Activated CD4-positive, alpha-beta T cell treated with anti-CD3 and anti-CD28 coated beads for 24 hours (primary cell): ENCODE data around the gene JMJD8.
"Not testable (repeated sequence)": the region's sequence is repeated elsewhere in the genome, so short reads cannot be mapped to it uniquely, and the experiment has no call there.

Source experiments
- DNase-seq, 2 donors: peaks; one replicate each; pipeline ENCODE4 v3.0.0-alpha.2; 2020; ENCODE audit warnings: low read depth in 2 of 2

The JMJD8 gene

DNA sequence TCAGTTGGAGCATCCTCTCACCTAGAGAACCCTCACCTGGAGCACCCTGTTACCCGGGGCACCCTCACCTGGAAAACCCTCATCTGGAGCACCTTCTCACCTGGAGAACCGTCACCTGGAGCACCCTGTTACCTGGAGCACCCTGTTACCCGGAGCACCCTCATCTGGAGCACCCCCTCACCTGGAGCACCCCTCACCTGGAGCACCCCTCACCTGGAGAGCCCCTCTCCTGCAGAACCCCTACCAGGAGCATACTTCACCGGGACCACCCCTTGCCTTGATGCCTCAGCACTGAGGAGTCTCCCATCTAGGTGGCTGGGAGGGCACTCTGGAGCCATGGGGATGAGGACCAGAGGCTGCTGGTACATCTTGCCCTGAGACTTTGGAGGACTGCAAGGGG lies 24.8 kb upstream of the JMJD8 start:
- no peak for DNase-seq

DNA sequence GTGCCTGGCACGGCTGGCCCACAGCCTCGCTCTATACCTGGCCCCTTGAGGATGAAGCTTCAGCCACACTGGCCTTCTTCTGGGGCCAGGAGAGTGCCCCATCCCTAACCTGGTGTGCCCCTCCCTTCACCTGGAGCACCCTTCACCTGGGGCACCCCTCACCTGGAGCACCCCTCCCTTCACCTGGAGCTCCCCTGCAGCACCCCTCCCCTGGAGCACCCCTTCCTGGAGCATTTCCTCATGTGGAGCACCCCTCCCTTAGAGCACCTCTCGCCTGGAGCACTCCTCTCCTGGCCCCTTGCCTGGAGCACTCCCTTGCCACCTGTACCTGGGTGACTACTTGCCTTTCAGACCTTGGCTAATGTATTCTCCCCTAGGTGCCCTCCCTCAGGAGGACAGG lies 23.9 kb upstream of the JMJD8 start:
- DNase-seq, result no peak

GRCh38 chr16:707062-707538 lies 23.0 kb upstream of the JMJD8 start:
- DNase-seq, result no peak

DNA sequence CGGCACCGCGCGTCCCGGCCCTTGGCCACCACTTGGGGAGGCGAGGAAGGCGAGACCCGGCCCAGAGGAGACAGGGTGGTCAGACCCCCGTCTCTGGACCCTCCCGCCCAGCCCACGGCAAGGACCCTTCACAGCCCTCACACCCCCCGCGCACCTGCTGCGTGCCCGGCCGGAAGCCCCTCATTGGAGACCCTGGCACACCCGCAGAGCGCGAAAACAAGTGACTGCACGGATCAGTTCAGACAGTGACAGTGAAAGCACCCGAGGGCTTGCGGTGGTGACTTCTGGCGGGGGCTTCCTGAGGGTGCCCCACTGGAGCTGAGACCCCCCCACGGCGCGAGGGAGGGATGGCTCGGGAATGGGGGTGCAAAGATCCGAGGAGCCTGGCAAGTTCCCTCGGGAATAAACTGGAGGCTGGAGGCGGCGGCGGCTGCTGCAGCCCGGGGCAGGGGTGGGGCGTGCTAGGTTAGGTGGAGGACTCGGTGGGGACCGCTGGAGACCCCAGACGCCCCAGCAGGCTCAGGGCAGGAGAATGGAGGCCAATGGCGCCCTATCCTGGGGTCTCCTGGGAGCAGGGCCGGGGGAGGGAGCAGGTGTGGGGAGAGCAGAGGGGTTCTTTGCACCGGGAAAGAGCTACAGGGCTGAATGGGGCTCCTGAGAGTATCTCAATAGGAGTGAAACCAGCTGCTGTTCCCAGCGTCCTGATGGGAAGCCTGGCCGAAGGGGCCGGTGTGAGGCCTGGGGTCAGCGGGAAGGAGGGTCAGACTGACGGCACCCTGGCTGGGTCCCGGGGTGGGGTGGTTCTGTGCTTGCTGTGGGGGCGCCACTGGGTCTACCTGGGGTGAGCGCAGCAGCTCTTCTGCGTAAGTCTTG lies 22.3 kb upstream of the JMJD8 start:
- DNase-seq, result no peak

- DNase-seq, result no peak
Measured at GRCh38 chr16:705431-706188, 21.5 kb upstream of the JMJD8 start, which contains the start of gene FBXL16. TSS of gene FBXL16 (minus strand) at chr16:705801. CDS start at chr16:697405, 8,396 bp downstream.

- DNase-seq, result no peak
Measured at GRCh38 chr16:704552-705380, 20.6 kb upstream of the JMJD8 start.

- DNase-seq, result no peak
Measured at GRCh38 chr16:704047-704446, 19.9 kb upstream of the JMJD8 start.

GRCh38 chr16:703406-703805 lies 19.3 kb upstream of the JMJD8 start:
- DNase-seq, result no peak

- no peak for DNase-seq
Measured at GRCh38 chr16:702341-702740, 18.2 kb upstream of the JMJD8 start.

GRCh38 chr16:700684-701584 lies 16.8 kb upstream of the JMJD8 start:
- DNase-seq, result no peak

DNA sequence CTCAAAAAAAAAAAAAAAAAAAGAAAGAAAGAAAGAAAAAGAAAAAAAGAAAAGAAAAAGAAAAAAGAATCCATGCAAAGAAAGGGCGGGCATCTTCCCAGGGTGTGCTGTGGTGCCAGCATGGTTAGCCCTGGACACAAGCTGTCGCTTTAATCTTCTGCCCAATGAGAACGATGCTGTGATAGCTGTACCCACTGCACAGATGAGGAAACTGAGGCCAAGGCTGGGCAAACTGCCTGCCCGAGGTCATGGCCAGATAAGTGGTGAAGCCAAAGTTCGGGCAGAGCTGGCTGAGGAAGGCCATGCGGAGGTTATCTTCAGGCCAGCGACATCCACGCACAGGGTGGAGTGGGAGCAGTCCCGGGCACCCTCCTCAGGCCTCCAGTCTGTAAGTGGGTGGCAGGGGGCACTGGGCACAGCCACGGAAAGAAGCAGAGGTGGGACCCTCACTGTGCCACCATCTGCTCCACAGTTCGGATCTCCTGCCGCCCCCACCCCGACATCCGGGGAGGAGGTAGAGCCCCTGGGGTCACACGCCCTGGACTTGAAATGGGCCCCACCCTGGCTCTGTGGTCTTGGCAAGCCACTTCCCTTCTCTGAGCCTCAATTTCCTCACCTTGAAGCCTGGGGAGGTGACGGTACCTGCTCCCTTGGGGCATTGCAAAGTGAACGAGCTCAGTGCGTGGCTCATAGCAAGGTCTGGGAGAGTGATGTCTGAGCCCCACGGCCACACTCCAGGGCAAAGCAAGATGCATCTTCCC lies 15.0 kb upstream of the JMJD8 start:
- DNase-seq, result no peak

- DNase-seq, result peak; percentile 48 to 50
Measured at GRCh38 chr16:695355-696089, 11.4 kb upstream of the JMJD8 start.

GRCh38 chr16:694863-695354 lies 10.8 kb upstream of the JMJD8 start:
- no peak for DNase-seq

DNA sequence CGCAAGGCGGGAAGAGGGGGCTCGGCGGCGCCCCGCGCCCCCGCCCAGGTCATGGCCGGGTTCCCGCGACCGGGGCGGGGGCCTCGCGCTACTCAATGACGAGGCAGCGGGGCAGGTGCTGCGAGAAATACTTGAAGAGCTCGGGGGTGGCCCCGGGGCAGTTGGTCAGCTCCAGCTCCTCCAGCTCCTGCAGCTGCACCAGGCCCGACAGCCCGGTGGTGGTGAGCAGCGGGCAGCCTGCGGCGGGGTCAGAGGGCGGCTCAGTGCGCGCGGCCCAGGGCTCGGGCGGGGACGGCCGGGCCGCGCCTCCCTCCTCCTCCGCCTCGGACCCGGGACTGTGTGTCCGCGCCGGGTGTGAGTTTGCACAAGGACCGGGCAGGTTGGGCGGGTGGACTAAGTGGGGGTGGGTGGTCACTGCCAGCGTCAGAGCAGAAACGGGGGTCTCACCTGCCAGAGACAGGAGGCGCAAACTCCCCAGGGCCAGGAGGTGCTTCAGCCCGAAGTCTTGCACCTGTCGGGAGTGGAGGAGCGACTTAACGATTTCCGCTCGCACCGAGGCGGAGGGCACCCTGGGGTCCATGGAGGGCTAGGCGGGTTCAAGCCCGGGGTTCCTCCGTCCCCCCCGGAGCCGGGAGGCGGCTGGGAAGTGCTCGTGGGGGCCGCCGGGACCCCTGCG lies 10.2 kb upstream of the JMJD8 start:
- DNase-seq, result no peak

- no peak for DNase-seq
Measured at GRCh38 chr16:693766-694165, 9.6 kb upstream of the JMJD8 start.

DNA sequence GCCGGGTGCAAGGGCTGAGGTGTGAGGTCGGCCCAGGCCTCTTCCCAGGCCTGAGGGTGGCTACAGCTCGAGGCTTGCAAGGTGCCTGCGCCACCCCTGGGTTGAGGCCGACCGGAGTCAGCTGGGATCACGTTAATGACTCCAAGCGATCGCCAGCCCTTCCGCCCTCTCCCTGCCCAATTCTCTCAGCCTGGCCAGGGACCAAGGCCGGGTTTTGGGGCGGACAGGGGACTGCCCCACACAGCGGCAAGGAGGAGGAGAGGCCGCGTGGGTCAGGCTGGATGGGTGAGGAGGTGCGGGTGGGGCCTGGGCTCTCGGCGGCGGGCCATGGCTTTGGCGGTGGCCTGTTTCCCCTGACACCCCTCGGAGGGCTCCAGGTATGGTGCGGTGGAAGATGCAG lies 9.2 kb upstream of the JMJD8 start:
- DNase-seq, result no peak

GRCh38 chr16:692356-693108 lies 8.4 kb upstream of the JMJD8 start:
- DNase-seq, result no peak

GRCh38 chr16:691242-691641 lies 7.1 kb upstream of the JMJD8 start:
- DNase-seq, result not testable (repeated sequence)
